ENCODE measurements around the gene ASCC3.

ASCC3 gene

DNA sequence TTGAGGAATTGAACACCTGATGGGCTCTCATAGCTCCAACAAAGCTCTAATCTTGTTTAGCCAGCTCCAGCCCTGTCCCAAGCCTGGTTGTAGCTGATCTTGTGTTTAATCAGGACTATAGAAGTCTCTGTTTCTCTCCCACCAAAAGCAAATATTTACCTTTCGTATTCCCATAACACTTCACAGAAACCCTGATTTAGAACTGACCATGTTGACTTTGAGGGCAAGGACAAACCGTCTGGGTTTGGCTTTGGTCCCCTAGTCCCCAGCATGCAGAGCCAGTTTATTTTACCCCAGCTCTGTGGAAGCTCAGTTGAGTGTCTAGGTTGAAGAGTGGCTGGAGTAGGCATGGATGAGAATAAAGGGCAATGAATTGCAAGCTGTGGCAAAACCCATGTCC is 398.4 kb downstream of the ASCC3 start:
- ATAC-seq (ENCODE audit: insufficient read depth, low read depth) (no peak), DNase-seq (no peak)
- Histone ChIP-seq H3K9me3 (ENCODE audit: insufficient read depth, low read length, severe bottlenecking) (no peaks in the 10 kb centered on the region), H3K27ac (ENCODE audit: low read length) (no peak overlapping the region), H3K4me2 (ENCODE audit: insufficient read depth, low read length) (no peak overlapping the region), H4K20me1 (ENCODE audit: insufficient read depth, low read length) (no peaks in the 10 kb centered on the region), H3K4me3 (ENCODE audit: low read depth in 1 of 2, low read length in 2 of 2) (no peak overlapping the region), H3K79me2 (ENCODE audit: insufficient read depth, low read length) (no peaks in the 10 kb centered on the region), H3K9ac (ENCODE audit: low read depth, low read length) (no peak overlapping the region), H3K27me3 (ENCODE audit: insufficient read depth, low read length, poor library complexity) (no peaks in the 10 kb centered on the region), H2AFZ (ENCODE audit: low read depth, low read length) (0 out of 2 replicates have a peak overlapping the region, but pooled peaks have one; percentile 17), H3K4me1 (ENCODE audit: insufficient read depth, low read length) (peaks cover 22% of the 10 kb centered on the region), H3K36me3 (ENCODE audit: insufficient read depth, low read length) (no peaks in the 10 kb centered on the region)
- no peak for TF ChIP-seq EZH2 (IDR thresholded peaks at IDR 0.05; ENCODE audit: borderline replicate concordance, low read depth, low read length, severe bottlenecking)
- no peak for TF ChIP-seq CTCF (IDR thresholded peaks at IDR 0.05; ENCODE audit: borderline replicate concordance, extremely low read depth, low read length, poor library complexity, severe bottlenecking)

GRCh38 chr6:100479179-100480035 is 401.7 kb downstream of the ASCC3 start:
- TF ChIP-seq CTCF (IDR thresholded peaks at IDR 0.05; ENCODE audit: borderline replicate concordance, extremely low read depth, low read length, poor library complexity, severe bottlenecking) (peak; percentile 82), EZH2 (IDR thresholded peaks at IDR 0.05; ENCODE audit: borderline replicate concordance, low read depth, low read length, severe bottlenecking) (no peak)
- H4K20me1 ChIP-seq (ENCODE audit: insufficient read depth, low read length), result no peaks in the 10 kb centered on the region
- ATAC-seq (ENCODE audit: insufficient read depth, low read depth) (peak; percentile 84), DNase-seq (peak; percentile 33)
- H3K36me3 ChIP-seq (ENCODE audit: insufficient read depth, low read length), result no peaks in the 10 kb centered on the region
- peak overlapping the region; percentile 59 for H2AFZ ChIP-seq (ENCODE audit: low read depth, low read length)
- no peaks in the 10 kb centered on the region for H3K9me3 ChIP-seq (ENCODE audit: insufficient read depth, low read length, severe bottlenecking)
- peak overlapping the region; percentile 29; the same call in 1 of the 2 replicates for H3K9ac ChIP-seq (ENCODE audit: low read depth, low read length)
- H3K27me3 ChIP-seq (ENCODE audit: insufficient read depth, low read length, poor library complexity), result no peaks in the 10 kb centered on the region
- H3K27ac ChIP-seq (ENCODE audit: low read length), result peak overlapping the region; percentile 78
- peak overlapping the region; percentile 16; the same call in 1 of the 2 replicates for H3K4me2 ChIP-seq (ENCODE audit: insufficient read depth, low read length)
- no peak overlapping the region for H3K4me3 ChIP-seq (ENCODE audit: low read depth in 1 of 2, low read length in 2 of 2)
- no peaks in the 10 kb centered on the region for H3K79me2 ChIP-seq (ENCODE audit: insufficient read depth, low read length)
- peaks cover 34% of the 10 kb centered on the region for H3K4me1 ChIP-seq (ENCODE audit: insufficient read depth, low read length)

- peaks cover 71% of the 10 kb centered on the region for H3K4me1 ChIP-seq (ENCODE audit: insufficient read depth, low read length)
- DNase-seq (no peak), ATAC-seq (ENCODE audit: insufficient read depth, low read depth) (no peak)
- H3K36me3 ChIP-seq (ENCODE audit: insufficient read depth, low read length), result no peaks in the 10 kb centered on the region
- H2AFZ ChIP-seq (ENCODE audit: low read depth, low read length), result 0 out of 2 replicates have a peak overlapping the region, but pooled peaks have one; percentile 5
- H3K4me2 ChIP-seq (ENCODE audit: insufficient read depth, low read length), result no peak overlapping the region
- H3K9me3 ChIP-seq (ENCODE audit: insufficient read depth, low read length, severe bottlenecking), result no peaks in the 10 kb centered on the region
- TF ChIP-seq CTCF (IDR thresholded peaks at IDR 0.05; ENCODE audit: borderline replicate concordance, extremely low read depth, low read length, poor library complexity, severe bottlenecking) (no peak), EZH2 (IDR thresholded peaks at IDR 0.05; ENCODE audit: borderline replicate concordance, low read depth, low read length, severe bottlenecking) (no peak)
- no peaks in the 10 kb centered on the region for H3K27me3 ChIP-seq (ENCODE audit: insufficient read depth, low read length, poor library complexity)
- H3K79me2 ChIP-seq (ENCODE audit: insufficient read depth, low read length), result no peaks in the 10 kb centered on the region
- no peaks in the 10 kb centered on the region for H4K20me1 ChIP-seq (ENCODE audit: insufficient read depth, low read length)
- H3K4me3 ChIP-seq (ENCODE audit: low read depth in 1 of 2, low read length in 2 of 2), result no peak overlapping the region
- no peak overlapping the region for H3K9ac ChIP-seq (ENCODE audit: low read depth, low read length)
- no peak overlapping the region for H3K27ac ChIP-seq (ENCODE audit: low read length)
Observed at GRCh38 chr6:100475554-100476320, 405.4 kb downstream of the ASCC3 start.
